Measurements from ENCODE around the gene NAT8. TPM values are rescaled to one million over a fixed set of nuclear protein-coding genes. Genes with fewer than 3 reads are reported as not detected.

Gene NAT8
- total and polyA plus RNA-seq, 2 of the 13 experiments (the other 11 are each of a cell fraction or from before 2014, with no cell fraction given) = 1.9 to 12.9 TPM

GRCh38 chr2:73614105-73614504 lies 28.1 kb downstream of the NAT8 start:
- no peak for DNase-seq (ENCODE audit: low spot score)
- in situ Hi-C loops (cut with HindIII; ENCODE audit: extremely low pct_ligation_motif_present, low pct_unique_long_range_greater_than_20kb) (no loop called here), intact Hi-C loops (cut with micrococcal nuclease; ENCODE audit: unreplicated experiment) (no loop called here)
- CTCF ChIA-PET (ENCODE audit: low intra/inter-chr PET ratio, low total read pairs) = no interaction called here
- TF ChIP-seq LCORL (IDR thresholded peaks at IDR 0.05) (no peak), LCORL (CRISPR knock-in tag; IDR thresholded peaks at IDR 0.05) (no peak), ZNF326 (CRISPR knock-in tag; IDR thresholded peaks at IDR 0.05; ENCODE audit: borderline replicate concordance) (no peak), RXRA (CRISPR knock-in tag; IDR thresholded peaks at IDR 0.05) (no peak), HIVEP1 (CRISPR knock-in tag; IDR thresholded peaks at IDR 0.05) (no peak), HMG20A (CRISPR knock-in tag; IDR thresholded peaks at IDR 0.05; ENCODE audit: borderline replicate concordance) (no peak), ZBTB37 (CRISPR knock-in tag; IDR thresholded peaks at IDR 0.05) (no peak), ZNF180 (CRISPR knock-in tag; IDR thresholded peaks at IDR 0.05; ENCODE audit: borderline replicate concordance, low read depth) (no peak), ZNF543 (CRISPR knock-in tag; IDR thresholded peaks at IDR 0.05) (no peak), ZNF337 (CRISPR knock-in tag; IDR thresholded peaks at IDR 0.05; ENCODE audit: borderline replicate concordance, low read depth) (no peak), CENPBD1 (CRISPR knock-in tag; IDR thresholded peaks at IDR 0.05; ENCODE audit: borderline replicate concordance, low read depth) (no peak), DNMT1 (CRISPR knock-in tag; IDR thresholded peaks at IDR 0.05) (no peak), ETV5 (CRISPR knock-in tag; IDR thresholded peaks at IDR 0.05; ENCODE audit: borderline replicate concordance) (no peak)
- TF ChIP-seq, protein P1, sequence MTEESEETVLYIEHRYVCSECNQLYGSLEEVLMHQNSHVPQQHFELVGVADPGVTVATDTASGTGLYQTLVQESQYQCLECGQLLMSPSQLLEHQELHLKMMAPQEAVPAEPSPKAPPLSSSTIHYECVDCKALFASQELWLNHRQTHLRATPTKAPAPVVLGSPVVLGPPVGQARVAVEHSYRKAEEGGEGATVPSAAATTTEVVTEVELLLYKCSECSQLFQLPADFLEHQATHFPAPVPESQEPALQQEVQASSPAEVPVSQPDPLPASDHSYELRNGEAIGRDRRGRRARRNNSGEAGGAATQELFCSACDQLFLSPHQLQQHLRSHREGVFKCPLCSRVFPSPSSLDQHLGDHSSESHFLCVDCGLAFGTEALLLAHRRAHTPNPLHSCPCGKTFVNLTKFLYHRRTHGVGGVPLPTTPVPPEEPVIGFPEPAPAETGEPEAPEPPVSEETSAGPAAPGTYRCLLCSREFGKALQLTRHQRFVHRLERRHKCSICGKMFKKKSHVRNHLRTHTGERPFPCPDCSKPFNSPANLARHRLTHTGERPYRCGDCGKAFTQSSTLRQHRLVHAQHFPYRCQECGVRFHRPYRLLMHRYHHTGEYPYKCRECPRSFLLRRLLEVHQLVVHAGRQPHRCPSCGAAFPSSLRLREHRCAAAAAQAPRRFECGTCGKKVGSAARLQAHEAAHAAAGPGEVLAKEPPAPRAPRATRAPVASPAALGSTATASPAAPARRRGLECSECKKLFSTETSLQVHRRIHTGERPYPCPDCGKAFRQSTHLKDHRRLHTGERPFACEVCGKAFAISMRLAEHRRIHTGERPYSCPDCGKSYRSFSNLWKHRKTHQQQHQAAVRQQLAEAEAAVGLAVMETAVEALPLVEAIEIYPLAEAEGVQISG (CRISPR knock-in tag; IDR thresholded peaks at IDR 0.05) = no peak
- TF ChIP-seq, protein P2, sequence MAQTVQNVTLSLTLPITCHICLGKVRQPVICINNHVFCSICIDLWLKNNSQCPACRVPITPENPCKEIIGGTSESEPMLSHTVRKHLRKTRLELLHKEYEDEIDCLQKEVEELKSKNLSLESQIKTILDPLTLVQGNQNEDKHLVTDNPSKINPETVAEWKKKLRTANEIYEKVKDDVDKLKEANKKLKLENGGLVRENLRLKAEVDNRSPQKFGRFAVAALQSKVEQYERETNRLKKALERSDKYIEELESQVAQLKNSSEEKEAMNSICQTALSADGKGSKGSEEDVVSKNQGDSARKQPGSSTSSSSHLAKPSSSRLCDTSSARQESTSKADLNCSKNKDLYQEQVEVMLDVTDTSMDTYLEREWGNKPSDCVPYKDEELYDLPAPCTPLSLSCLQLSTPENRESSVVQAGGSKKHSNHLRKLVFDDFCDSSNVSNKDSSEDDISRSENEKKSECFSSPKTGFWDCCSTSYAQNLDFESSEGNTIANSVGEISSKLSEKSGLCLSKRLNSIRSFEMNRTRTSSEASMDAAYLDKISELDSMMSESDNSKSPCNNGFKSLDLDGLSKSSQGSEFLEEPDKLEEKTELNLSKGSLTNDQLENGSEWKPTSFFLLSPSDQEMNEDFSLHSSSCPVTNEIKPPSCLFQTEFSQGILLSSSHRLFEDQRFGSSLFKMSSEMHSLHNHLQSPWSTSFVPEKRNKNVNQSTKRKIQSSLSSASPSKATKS (CRISPR knock-in tag; IDR thresholded peaks at IDR 0.05) = no peak
- Histone ChIP-seq H3K4me1 (ENCODE audit: insufficient read depth, low read length) (no peaks in the 10 kb centered on the region), H3K4me2 (ENCODE audit: low read depth, low read length) (no peak overlapping the region), H3K4me3 (replicated peaks in 1 of 3; ENCODE audit: insufficient read depth in 1 of 3, low read depth in 2 of 3, low read length in 3 of 3) (no peak overlapping the region), H3K27me3 (ENCODE audit: control insufficient read depth in 1 of 2, insufficient read depth in 2 of 2, low read length in 2 of 2) (no peaks in the 10 kb centered on the region), H4K20me1 (ENCODE audit: insufficient read depth, low read length) (no peaks in the 10 kb centered on the region), H3K79me2 (ENCODE audit: insufficient read depth, low read length) (no peaks in the 10 kb centered on the region), H3K36me3 (replicated peaks in 1 of 2; ENCODE audit: control insufficient read depth in 1 of 2, insufficient read depth in 2 of 2, low read length in 2 of 2) (no peaks in the 10 kb centered on the region), H3K9ac (ENCODE audit: insufficient read depth, low read depth, low read length) (no peak overlapping the region), H3K27ac (ENCODE audit: extremely low read length, insufficient read depth, low read length) (no peak overlapping the region), H2AFZ (ENCODE audit: low read length) (no peak overlapping the region), H3K9me3 (ENCODE audit: low read length) (no peaks in the 10 kb centered on the region)
- no peak for ATAC-seq
- no TSS peak for BruUV-seq (replicated peaks)
- WGBS (ENCODE audit: low lambda C conversion rate) = 89% methylated on average over 3 of the region's 3 CpGs
- no peak for FAIRE-seq
- POLR2A ChIA-PET = no interaction called here
